PC-9 (cell line): Measurements from ENCODE around the gene RPL36AL. TPM values are rescaled to one million over a fixed set of nuclear protein-coding genes. Genes with fewer than 3 reads are reported as not detected.

Experiments used
- BruUV-seq: library from RNA; stranded (reverse); fragments of 400-500 nt; replicated peaks from 2 replicates; lab custom pipeline; 2021; lab: Mats Ljungman, UMichigan
- CTCF ChIA-PET: fragments of 300-600 bp; sonication (Branson Sonifier 250); formaldehyde crosslinking; loops from one replicate; lab custom pipeline; 2022; ENCODE audit warnings: antibody characterized with exemption; lab: Charles Lee
- POLR2A ChIA-PET: fragments of 300-600 bp; sonication (Branson Sonifier 250); formaldehyde crosslinking; loops from one replicate; lab custom pipeline; 2022; ENCODE audit warnings: antibody characterized with exemption; ENCODE audit not compliant: unreplicated experiment; lab: Charles Lee
- DNase-seq, 2 experiments: peaks; one replicate each; pipeline versions ENCODE4 v3.0.0 to v3.0.0-alpha.2; 2015 to 2022; ENCODE audit warnings: mixed read lengths in 1 of 2
- H2AFZ ChIP-seq: fragments of 200-600 bp; sonication (generic); 2 replicates; pipeline ENCODE4 v1.8.1; 2017; ENCODE audit warnings: antibody characterized with exemption
- H3F3A ChIP-seq: fragments of 200-600 bp; sonication (generic); 2 replicates; pipeline ENCODE4 v1.8.1; 2017; ENCODE audit warnings: antibody characterized with exemption, mild to moderate bottlenecking, low read depth; ENCODE audit not compliant: insufficient read depth
- H3K27ac ChIP-seq: fragments of 200-600 bp; sonication (generic); 2 replicates; pipeline ENCODE4 v1.6.1; 2016; ENCODE audit warnings: mixed run types
- H3K27me3 ChIP-seq: fragments of 200-600 bp; sonication (generic); 2 replicates; pipeline ENCODE4 v1.6.1; 2016; ENCODE audit warnings: low read depth, mixed run types; ENCODE audit not compliant: insufficient read depth
- H3K36me3 ChIP-seq: fragments of 200-600 bp; sonication (generic); 2 replicates; pipeline ENCODE4 v1.6.1; 2016; ENCODE audit warnings: low read depth, mixed run types
- H3K4me1 ChIP-seq: fragments of 200-600 bp; sonication (generic); replicated peaks from 2 replicates; pipeline ENCODE4 v1.6.1; 2016; ENCODE audit warnings: mixed run types; ENCODE audit not compliant: insufficient read depth
- H3K4me2 ChIP-seq: fragments of 200-600 bp; sonication (generic); 2 replicates; pipeline ENCODE4 v1.6.1; 2017; ENCODE audit warnings: mixed run types
- H3K4me3 ChIP-seq: fragments of 200-600 bp; sonication (generic); 2 replicates; pipeline ENCODE4 v1.6.1; 2016; ENCODE audit warnings: mixed run types
- H3K79me2 ChIP-seq: fragments of 200-600 bp; sonication (generic); 2 replicates; pipeline ENCODE4 v1.6.1; 2017; ENCODE audit warnings: low read depth, mixed run types
- H3K9me2 ChIP-seq: fragments of 200-600 bp; sonication (generic); 2 replicates; pipeline ENCODE4 v1.8.1; 2017; ENCODE audit warnings: mild to moderate bottlenecking; ENCODE audit not compliant: insufficient read depth
- H3K9me3 ChIP-seq: fragments of 200-600 bp; sonication (generic); 2 replicates; pipeline ENCODE4 v1.8.1; 2016; ENCODE audit warnings: low read depth; ENCODE audit not compliant: insufficient read depth
- H4K20me1 ChIP-seq: fragments of 200-600 bp; sonication (generic); 2 replicates; pipeline ENCODE4 v1.8.1; 2017; ENCODE audit not compliant: insufficient read depth
- EZH2 ChIP-seq: fragments of 200-600 bp; sonication (generic); IDR thresholded peaks from 2 replicates; pipeline ENCODE4 v1.8.0; 2017; ENCODE audit warnings: antibody characterized with exemption, low read depth
- intact Hi-C: fragments of 100-400 bp; cut with micrococcal nuclease; formaldehyde crosslinking; loops from one replicate; pipeline ENCODE4 v1.10.0; 2022; ENCODE audit not compliant: unreplicated experiment
- total RNA-seq: library from RNA; stranded (reverse); gene quantifications from 2 replicates; pipeline ENCODE4 v1.2.3, GENCODE V29; 2021
- TF ChIP-seq, protein P1 (sequence below): fragments of 200-600 bp; sonication (generic); conservative IDR thresholded peaks from 2 replicates; pipeline ENCODE4 v1.6.1; 2017; ENCODE audit warnings: mixed run types, antibody characterized with exemption, mild to moderate bottlenecking, moderate library complexity

RPL36AL gene
- total RNA-seq, 1 experiment from 2014 or later: 151 TPM

- Histone ChIP-seq H3F3A (peaks cover 30% of the 10 kb centered on the region; the same call in 1 of the 2 replicates), H3K9me2 (no peaks in the 10 kb centered on the region), H3K4me3 (no peak overlapping the region), H3K4me2 (no peak overlapping the region), H3K79me2 (peaks cover 18% of the 10 kb centered on the region), H3K36me3 (peaks cover 13% of the 10 kb centered on the region), H3K9me3 (no peaks in the 10 kb centered on the region), H3K4me1 (peaks cover 9% of the 10 kb centered on the region), H3K27ac (no peak overlapping the region), H2AFZ (no peak overlapping the region), H3K27me3 (no peaks in the 10 kb centered on the region), H4K20me1 (peaks cover 7% of the 10 kb centered on the region)
- no peak for TF ChIP-seq EZH2
- TF ChIP-seq, protein P1, sequence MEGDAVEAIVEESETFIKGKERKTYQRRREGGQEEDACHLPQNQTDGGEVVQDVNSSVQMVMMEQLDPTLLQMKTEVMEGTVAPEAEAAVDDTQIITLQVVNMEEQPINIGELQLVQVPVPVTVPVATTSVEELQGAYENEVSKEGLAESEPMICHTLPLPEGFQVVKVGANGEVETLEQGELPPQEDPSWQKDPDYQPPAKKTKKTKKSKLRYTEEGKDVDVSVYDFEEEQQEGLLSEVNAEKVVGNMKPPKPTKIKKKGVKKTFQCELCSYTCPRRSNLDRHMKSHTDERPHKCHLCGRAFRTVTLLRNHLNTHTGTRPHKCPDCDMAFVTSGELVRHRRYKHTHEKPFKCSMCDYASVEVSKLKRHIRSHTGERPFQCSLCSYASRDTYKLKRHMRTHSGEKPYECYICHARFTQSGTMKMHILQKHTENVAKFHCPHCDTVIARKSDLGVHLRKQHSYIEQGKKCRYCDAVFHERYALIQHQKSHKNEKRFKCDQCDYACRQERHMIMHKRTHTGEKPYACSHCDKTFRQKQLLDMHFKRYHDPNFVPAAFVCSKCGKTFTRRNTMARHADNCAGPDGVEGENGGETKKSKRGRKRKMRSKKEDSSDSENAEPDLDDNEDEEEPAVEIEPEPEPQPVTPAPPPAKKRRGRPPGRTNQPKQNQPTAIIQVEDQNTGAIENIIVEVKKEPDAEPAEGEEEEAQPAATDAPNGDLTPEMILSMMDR: no peak
- CTCF ChIA-PET: no interaction called here
- POLR2A ChIA-PET: interaction anchor here (0.7 kb wide), 1 partner anchor 45 kb away, joined by 4 read pairs; no protein-coding TSS in a partner anchor
- no peak for DNase-seq
- intact Hi-C loops: loop anchor here (5.0 to 10.0 kb wide), 3 partner anchors 33 to 125 kb away; partner anchors contain the start of genes MGAT2 and RPL36AL
- no TSS peak for BruUV-seq
These were observed 31.0 kb downstream of the RPL36AL start for GRCh38 chr14:49589387-49589786.

GRCh38 chr14:49586673-49587460 lies 33.6 kb downstream of the RPL36AL start:
- DNase-seq: peak in 1 of 2 experiments; percentile 77
- TF ChIP-seq, protein P1: peak; percentile 87
- TF ChIP-seq EZH2: no peak
- peaks cover 32% of the 10 kb centered on the region for H4K20me1 ChIP-seq
- no peaks in the 10 kb centered on the region for H3K9me2 ChIP-seq
- no TSS peak for BruUV-seq
- POLR2A ChIA-PET: interaction anchor here (0.5 to 0.8 kb wide), 5 partner anchors 12 to 1481 kb away, joined by 3 to 5 read pairs (median 4); partner anchors contain the start of genes LRR1, MGAT2 and RPL36AL
- peaks cover 32% of the 10 kb centered on the region for H3K4me1 ChIP-seq
- peak overlapping the region; percentile 49 for H3K4me3 ChIP-seq
- H3K36me3 ChIP-seq: peaks cover 36% of the 10 kb centered on the region
- H3K27me3 ChIP-seq: no peaks in the 10 kb centered on the region
- H3K27ac ChIP-seq: peak overlapping the region; percentile 85
- peak overlapping the region; percentile 54 for H2AFZ ChIP-seq
- no peaks in the 10 kb centered on the region for H3K9me3 ChIP-seq
- peaks cover 52% of the 10 kb centered on the region for H3F3A ChIP-seq
- intact Hi-C loops: loop anchor here (2.0 to 10.0 kb wide), 4 partner anchors 35 to 122 kb away; partner anchors contain the start of genes DNAAF2, MGAT2 and RPL36AL
- peak overlapping the region; percentile 63 for H3K4me2 ChIP-seq
- peaks cover 44% of the 10 kb centered on the region for H3K79me2 ChIP-seq
- CTCF ChIA-PET: interaction anchor here (0.7 to 1.9 kb wide), 4 partner anchors 12 to 204 kb away, joined by 3 to 6 read pairs (median 4); partner anchors contain the start of genes LRR1, MGAT2 and RPL36AL
